Measurements from ENCODE around the gene CXXC5. TPM values are rescaled to one million over a fixed set of nuclear protein-coding genes. Genes with fewer than 3 reads are reported as not detected.

The CXXC5 gene
- total and polyA plus RNA-seq, 9 of the 15 experiments (the other 6 are each of a cell fraction or from before 2014, with no cell fraction given): 1.9 to 123 (median 45.8) TPM

GRCh38 chr5:139684881-139685749 lies 37.0 kb downstream of the CXXC5 start (continued):
- no peak for TF ChIP-seq BRF1 (IDR thresholded peaks at IDR 0.05; ENCODE audit: borderline replicate concordance, extremely low read depth, insufficient read length)
- no peak for TF ChIP-seq GABPB1 (CRISPR knock-in tag; IDR thresholded peaks at IDR 0.05)

DNA sequence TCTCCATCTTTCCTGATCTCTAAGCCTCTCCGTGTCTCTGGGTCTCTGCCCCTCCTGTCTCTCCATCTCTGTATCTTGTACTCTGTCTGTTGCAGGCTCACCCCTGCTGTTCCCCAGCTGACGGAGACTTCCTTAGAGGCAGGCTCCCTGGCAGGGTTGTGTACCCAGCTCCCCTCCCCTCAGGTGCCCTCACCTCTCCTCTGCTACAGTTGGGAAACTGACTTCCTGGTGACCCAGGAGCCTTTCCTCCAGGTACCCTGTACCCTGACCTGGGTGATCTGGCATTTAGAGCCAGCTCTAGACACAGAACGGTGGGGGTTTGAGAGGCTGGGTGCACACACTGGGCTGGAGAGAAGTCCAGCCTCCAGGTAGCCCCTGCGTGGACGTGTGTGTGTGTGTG lies 37.7 kb downstream of the CXXC5 start:
- WGBS (ENCODE audit: insufficient coverage, low coverage, missing lambda C conversion rate): 66% methylated on average over 5 of the region's 5 CpGs
- Histone ChIP-seq H3K9ac (ENCODE audit: insufficient read depth in 1 of 2, low read depth in 2 of 2, low read length in 2 of 2) (no peak overlapping the region), H3K36me3 (ENCODE audit: control insufficient read depth, insufficient read depth, low read length) (peaks cover 66% of the 10 kb centered on the region; the same call in 2 of the 3 replicates), H3K4me3 (no peak overlapping the region), H2AFZ (ENCODE audit: low read depth, low read length) (no peak overlapping the region), H4K20me1 (replicated peaks; ENCODE audit: control insufficient read depth, insufficient read depth, low read length) (0 out of 2 replicates have a peak, but pooled peaks cover 4% of the 10 kb centered on the region), H3K4me1 (replicated peaks in 1 of 2; ENCODE audit: control insufficient read depth in 2 of 2, insufficient read depth in 2 of 2, low read length in 2 of 2) (peaks cover 28 to 63% of the 10 kb centered on the region in 2 experiments), H3K9me1 (ENCODE audit: control insufficient read depth, insufficient read depth, low read length) (peaks cover 3% of the 10 kb centered on the region), H3K9me3 (replicated peaks; ENCODE audit: control insufficient read depth, insufficient read depth, low read depth, low read length) (no peaks in the 10 kb centered on the region), H3K27ac (ENCODE audit: extremely low read depth, low read depth, low read length) (no peak overlapping the region; the same call in 2 of the 3 replicates), H3K79me2 (ENCODE audit: control insufficient read depth, insufficient read depth, low read length) (peaks cover 14% of the 10 kb centered on the region; the same call in 2 of the 3 replicates), H3K4me2 (ENCODE audit: insufficient read depth, low read length) (no peak overlapping the region), H3K27me3 (ENCODE audit: control insufficient read depth in 2 of 2, insufficient read depth in 2 of 2, low read length in 2 of 2) (no peaks in the 10 kb centered on the region; a peak in 1 of 5 replicates)
- intact Hi-C loops (cut with micrococcal nuclease) (no loop called here), in situ Hi-C loops (cut with MboI) (no loop called here)
- ATAC-seq: no peak
- POLR2A ChIA-PET: interaction anchor here (0.7 to 1.5 kb wide), 5 partner anchors 9 to 26 kb away, joined by 3 to 6 read pairs (median 3); no protein-coding TSS in a partner anchor
- TF ChIP-seq MTF1 (CRISPR knock-in tag; IDR thresholded peaks at IDR 0.05; ENCODE audit: borderline replicate concordance): no peak
- TF ChIP-seq ZNF395 (CRISPR knock-in tag; IDR thresholded peaks at IDR 0.05): no peak
- TF ChIP-seq ZNF551 (CRISPR knock-in tag; IDR thresholded peaks at IDR 0.05): no peak
- TF ChIP-seq ETV5 (CRISPR knock-in tag; IDR thresholded peaks at IDR 0.05; ENCODE audit: low read depth): no peak
- TF ChIP-seq HDGF (IDR thresholded peaks at IDR 0.05): no peak
- no peak for TF ChIP-seq PKNOX1 (IDR thresholded peaks at IDR 0.05)
- no peak for FAIRE-seq
- no TSS peak for BruUV-seq (replicated peaks)
- DNase-seq (ENCODE audit: extremely low read depth in 1 of 4, low spot score in 3 of 4): no peak
- CTCF ChIA-PET (ENCODE audit: low intra/inter-chr PET ratio): no interaction called here

All from K562 (cell line).